ENCODE data around the gene WDR20. TPM values are rescaled to one million over a fixed set of nuclear protein-coding genes. Genes with fewer than 3 reads are reported as not detected.

The WDR20 gene
- total RNA-seq, 1 donor from 2014 or later = 26.2 TPM

DNA sequence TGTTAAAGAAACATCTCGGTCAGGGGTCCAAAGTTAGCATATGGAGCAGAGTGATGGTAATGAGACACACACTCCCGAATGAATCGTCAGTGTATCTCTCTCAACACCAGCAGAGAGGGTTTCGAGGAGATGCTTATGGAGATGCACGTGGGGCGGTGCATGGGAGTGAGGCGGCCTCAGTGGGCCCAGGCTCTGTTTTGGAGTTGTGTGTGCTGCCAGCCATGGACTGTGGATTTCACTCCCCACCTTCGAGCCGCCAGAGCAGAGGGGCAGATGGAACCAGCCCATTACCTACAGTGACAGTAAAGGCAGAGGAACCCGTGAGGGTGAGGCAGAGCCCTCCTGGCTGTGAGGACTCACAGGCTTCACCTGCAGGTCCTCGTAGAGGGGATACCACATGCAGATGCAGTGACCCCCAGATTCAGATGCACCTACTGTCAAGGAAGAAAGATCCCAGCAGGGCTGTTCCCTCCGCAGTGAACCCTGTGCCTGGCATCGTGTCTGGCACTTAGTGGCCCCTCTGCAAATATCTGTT lies 68.2 kb downstream of the WDR20 start:
- H3K36me3 ChIP-seq = peaks cover 76% of the 10 kb centered on the region
- intact Hi-C loops (cut with DNase I) = no loop called here
- ATAC-seq = no peak
- no peaks in the 10 kb centered on the region for H3K27me3 ChIP-seq (ENCODE audit: low read depth)
- no peaks in the 10 kb centered on the region for H3K9me3 ChIP-seq
- no peak for DNase-seq
- TF ChIP-seq CTCF (IDR thresholded peaks at IDR 0.05) = no peak
- H3K4me1 ChIP-seq = no peaks in the 10 kb centered on the region
- no peak overlapping the region for H3K27ac ChIP-seq
- H3K4me3 ChIP-seq = no peak overlapping the region

DNA sequence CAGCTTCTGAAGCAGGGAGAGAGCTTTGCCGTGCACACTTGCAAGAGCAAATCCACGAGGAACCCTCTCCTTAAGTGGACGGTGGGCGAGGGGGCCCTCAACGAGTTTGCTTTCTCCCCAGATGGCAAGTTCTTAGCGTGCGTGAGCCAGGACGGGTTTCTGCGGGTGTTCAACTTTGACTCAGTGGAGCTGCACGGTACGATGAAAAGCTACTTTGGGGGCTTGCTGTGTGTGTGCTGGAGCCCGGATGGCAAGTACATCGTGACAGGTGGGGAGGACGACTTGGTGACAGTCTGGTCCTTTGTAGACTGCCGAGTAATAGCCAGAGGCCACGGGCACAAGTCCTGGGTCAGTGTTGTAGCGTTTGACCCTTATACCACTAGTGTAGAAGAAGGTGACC lies 69.0 kb downstream of the WDR20 start:
- Histone ChIP-seq H3K36me3 (peaks cover 77% of the 10 kb centered on the region), H3K4me1 (no peaks in the 10 kb centered on the region), H3K27me3 (ENCODE audit: low read depth) (no peaks in the 10 kb centered on the region), H3K4me3 (no peak overlapping the region), H3K27ac (no peak overlapping the region), H3K9me3 (no peaks in the 10 kb centered on the region)
- DNase-seq (no peak), ATAC-seq (no peak)
- intact Hi-C loops (cut with DNase I) = no loop called here
- TF ChIP-seq CTCF (IDR thresholded peaks at IDR 0.05) = no peak

DNA sequence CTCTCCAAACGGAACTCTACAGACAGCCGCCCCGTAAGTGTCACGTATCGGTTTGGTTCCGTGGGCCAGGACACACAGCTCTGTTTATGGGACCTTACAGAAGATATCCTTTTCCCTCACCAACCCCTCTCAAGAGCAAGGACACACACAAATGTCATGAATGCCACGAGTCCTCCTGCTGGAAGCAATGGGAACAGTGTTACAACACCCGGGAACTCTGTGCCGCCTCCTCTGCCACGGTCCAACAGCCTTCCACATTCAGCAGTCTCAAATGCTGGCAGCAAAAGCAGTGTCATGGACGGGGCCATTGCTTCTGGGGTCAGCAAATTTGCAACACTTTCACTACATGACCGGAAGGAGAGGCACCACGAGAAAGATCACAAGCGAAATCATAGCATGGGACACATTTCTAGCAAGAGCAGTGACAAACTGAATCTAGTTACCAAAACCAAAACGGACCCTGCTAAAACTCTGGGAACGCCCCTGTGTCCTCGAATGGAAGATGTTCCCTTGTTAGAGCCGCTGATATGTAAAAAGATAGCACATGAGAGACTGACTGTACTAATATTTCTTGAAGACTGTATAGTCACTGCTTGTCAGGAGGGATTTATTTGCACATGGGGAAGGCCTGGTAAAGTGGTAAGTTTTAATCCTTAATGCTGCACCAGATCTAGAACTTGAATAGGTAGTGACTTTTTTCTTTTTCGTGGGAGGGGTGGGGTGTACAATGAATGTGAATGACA lies 69.7 kb downstream of the WDR20 start:
- no peak overlapping the region for H3K27ac ChIP-seq
- TF ChIP-seq CTCF (IDR thresholded peaks at IDR 0.05) = no peak

DNA sequence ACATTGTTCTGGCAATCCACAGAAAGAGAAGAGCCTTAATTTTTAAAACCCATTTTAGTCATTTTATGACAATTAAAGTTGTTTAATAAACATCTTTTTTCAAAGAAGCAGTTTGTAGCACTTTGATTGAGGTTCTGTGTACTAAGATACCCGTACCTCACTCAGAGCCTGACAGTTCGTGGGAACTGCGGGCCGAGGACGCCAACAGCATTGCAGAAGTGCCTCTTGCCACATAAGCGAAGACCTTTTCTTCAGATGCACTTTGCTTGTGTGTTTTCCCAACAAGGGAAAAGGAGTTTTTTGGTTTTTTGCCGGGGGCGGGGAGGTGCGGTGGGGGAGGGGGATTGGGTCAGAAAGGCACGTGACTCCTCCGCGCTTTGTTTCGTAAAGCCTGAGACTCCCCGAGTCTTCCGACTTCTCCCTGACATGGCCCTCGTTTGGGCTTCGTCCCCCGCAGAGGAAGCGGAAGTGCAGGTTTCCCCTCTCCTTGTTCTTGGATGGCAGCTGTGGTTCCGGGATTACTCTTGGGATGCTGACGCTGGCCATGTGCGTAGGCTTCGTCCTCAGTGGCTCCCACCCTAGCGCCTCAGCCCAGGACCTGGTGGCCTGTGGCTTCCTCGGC lies 70.8 kb downstream of the WDR20 start:
- Histone ChIP-seq H3K4me1 (peaks cover 5% of the 10 kb centered on the region), H3K4me3 (no peak overlapping the region), H3K27me3 (ENCODE audit: low read depth) (no peaks in the 10 kb centered on the region), H3K27ac (no peak overlapping the region), H3K36me3 (peaks cover 61% of the 10 kb centered on the region), H3K9me3 (no peaks in the 10 kb centered on the region)
- TF ChIP-seq CTCF (IDR thresholded peaks at IDR 0.05) = no peak
- DNase-seq = no peak
- ATAC-seq = no peak
- intact Hi-C loops (cut with DNase I) = no loop called here

More for the DNA sequence above, 69.7 kb downstream of the WDR20 start:
- Histone ChIP-seq H3K9me3 (no peaks in the 10 kb centered on the region), H3K4me1 (no peaks in the 10 kb centered on the region), H3K27me3 (ENCODE audit: low read depth) (no peaks in the 10 kb centered on the region), H3K36me3 (peaks cover 71% of the 10 kb centered on the region), H3K4me3 (no peak overlapping the region)
- ATAC-seq = peak; percentile 12 to 29
- intact Hi-C loops (cut with DNase I) = no loop called here
- DNase-seq = no peak

- intact Hi-C loops (cut with DNase I) = no loop called here
- Histone ChIP-seq H3K9me3 (no peaks in the 10 kb centered on the region), H3K27ac (no peak overlapping the region), H3K36me3 (peaks cover 54% of the 10 kb centered on the region), H3K27me3 (ENCODE audit: low read depth) (no peaks in the 10 kb centered on the region), H3K4me1 (peaks cover 10% of the 10 kb centered on the region), H3K4me3 (no peak overlapping the region)
- ATAC-seq (no peak), DNase-seq (no peak)
- no peak for TF ChIP-seq CTCF (IDR thresholded peaks at IDR 0.05)
Measured at GRCh38 chr14:102211240-102211639, 71.5 kb downstream of the WDR20 start.
